ENCODE measurements around the gene FIP1L1. TPM values are rescaled to one million over a fixed set of nuclear protein-coding genes. Genes with fewer than 3 reads are reported as not detected.

The FIP1L1 gene
- total RNA-seq, 4 donors from 2014 or later: 31.5 to 62.7 (median 45.3) TPM

- Histone ChIP-seq H3K27ac (no peak overlapping the region), H3K36me3 (peaks cover 0 to 17% (median 0%) of the 10 kb centered on the region in 3 donors), H3K27me3 (no peaks in the 10 kb centered on the region), H3K4me1 (no peaks in the 10 kb centered on the region), H3K9me3 (no peaks in the 10 kb centered on the region), H3K4me3 (no peak overlapping the region)
- TF ChIP-seq CTCF (IDR thresholded peaks at IDR 0.05): no peak
- TF ChIP-seq POLR2A (IDR thresholded peaks at IDR 0.05): no peak
- DNase-seq: no peak
Measured at GRCh38 chr4:53421791-53422190, 44.4 kb downstream of the FIP1L1 start.

DNA sequence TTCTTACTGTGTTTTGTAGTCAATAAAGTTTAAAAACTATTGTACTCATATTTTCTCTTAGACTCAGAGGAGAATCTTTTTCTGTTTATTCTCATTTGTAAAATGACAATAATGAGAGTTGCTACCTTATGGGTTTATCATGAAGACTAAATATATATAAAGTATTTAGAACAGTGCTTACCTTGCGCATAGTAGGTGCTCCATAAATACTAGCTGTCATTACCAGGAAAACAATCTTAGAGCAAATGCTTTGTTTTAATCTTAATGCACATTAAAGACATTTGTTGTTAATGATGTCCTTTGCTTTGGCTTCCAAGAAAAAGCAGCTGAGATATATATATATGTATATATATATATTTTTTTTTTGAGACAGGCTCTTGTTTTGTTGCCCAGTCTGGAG is 44.9 kb downstream of the FIP1L1 start:
- Histone ChIP-seq H3K27me3 (no peaks in the 10 kb centered on the region), H3K9me3 (no peaks in the 10 kb centered on the region), H3K36me3 (peaks cover 0 to 18% (median 0%) of the 10 kb centered on the region in 3 donors), H3K27ac (no peak overlapping the region), H3K4me3 (no peak overlapping the region), H3K4me1 (no peaks in the 10 kb centered on the region)
- TF ChIP-seq POLR2A (IDR thresholded peaks at IDR 0.05) (no peak), CTCF (IDR thresholded peaks at IDR 0.05) (no peak)
- no peak for DNase-seq

GRCh38 chr4:53424280-53424679 is 46.8 kb downstream of the FIP1L1 start:
- no peak for DNase-seq
- no peaks in the 10 kb centered on the region for H3K4me1 ChIP-seq
- no peaks in the 10 kb centered on the region for H3K27me3 ChIP-seq
- peaks cover 0 to 27% (median 0%) of the 10 kb centered on the region in 3 donors for H3K36me3 ChIP-seq
- H3K27ac ChIP-seq: no peak overlapping the region
- H3K4me3 ChIP-seq: no peak overlapping the region
- no peaks in the 10 kb centered on the region for H3K9me3 ChIP-seq
- TF ChIP-seq POLR2A (IDR thresholded peaks at IDR 0.05) (no peak), CTCF (IDR thresholded peaks at IDR 0.05) (no peak)

- H3K27ac ChIP-seq: no peak overlapping the region
- no peak for TF ChIP-seq CTCF (IDR thresholded peaks at IDR 0.05)
- no peak for TF ChIP-seq POLR2A (IDR thresholded peaks at IDR 0.05)
Measured at GRCh38 chr4:53427366-53427765, 49.9 kb downstream of the FIP1L1 start.

GRCh38 chr4:53431052-53431451 is 53.6 kb downstream of the FIP1L1 start:
- TF ChIP-seq POLR2A (IDR thresholded peaks at IDR 0.05) (no peak), CTCF (IDR thresholded peaks at IDR 0.05) (no peak)
- H3K27me3 ChIP-seq: no peaks in the 10 kb centered on the region
- no peak for DNase-seq
- H3K9me3 ChIP-seq: no peaks in the 10 kb centered on the region
- no peak overlapping the region for H3K27ac ChIP-seq
- H3K36me3 ChIP-seq: peaks cover 0 to 39% (median 0%) of the 10 kb centered on the region in 3 donors
- H3K4me1 ChIP-seq: no peaks in the 10 kb centered on the region
- no peak overlapping the region for H3K4me3 ChIP-seq

More at GRCh38 chr4:53427366-53427765, 49.9 kb downstream of the FIP1L1 start:
- H3K27me3 ChIP-seq: no peaks in the 10 kb centered on the region
- no peaks in the 10 kb centered on the region for H3K4me1 ChIP-seq
- H3K4me3 ChIP-seq: no peak overlapping the region
- DNase-seq: no peak
- no peaks in the 10 kb centered on the region for H3K9me3 ChIP-seq
- peaks cover 0 to 42% (median 0%) of the 10 kb centered on the region in 3 donors for H3K36me3 ChIP-seq
